SK-N-SH treated with all-trans-retinoic acid at 6 μM for 48 hours (cell line): ENCODE data around the gene ZBTB16.

ENCODE experiments used
- ATAC-seq: fragments of 200-7000 bp; cut with Tn5 transposase; 3 replicates; pipeline ENCODE4 v1.9.1; 2020; ENCODE audit warnings: mild to moderate bottlenecking, moderate library complexity
- ARNTL ChIP-seq: fragments of 450-650 bp; formaldehyde crosslinking; IDR thresholded peaks from 2 replicates; pipeline ENCODE4 v1.5.0; 2020; ENCODE audit warnings: low read depth, mild to moderate bottlenecking, moderate library complexity, borderline replicate concordance
- BACH2 ChIP-seq: fragments of 250-450 bp; sonication (Bioruptor Pico); IDR thresholded peaks from 2 replicates; pipeline ENCODE4 v1.9.0; 2021; ENCODE audit warnings: mild to moderate bottlenecking, borderline replicate concordance
- CSDC2 ChIP-seq: fragments of 250-450 bp; sonication (Bioruptor Pico); IDR thresholded peaks from 2 replicates; pipeline ENCODE4 v1.5.0; 2020; ENCODE audit warnings: mild to moderate bottlenecking, moderate library complexity
- ESRRG ChIP-seq: fragments of 250-450 bp; sonication (Bioruptor Pico); IDR thresholded peaks from 2 replicates; pipeline ENCODE4 v1.6.1; 2021; ENCODE audit warnings: mild to moderate bottlenecking
- GLIS3 ChIP-seq: fragments of 250-450 bp; sonication (Bioruptor Pico); IDR thresholded peaks from 2 replicates; pipeline ENCODE4 v1.5.0; 2020; ENCODE audit warnings: mild to moderate bottlenecking, moderate library complexity
- OSR1 ChIP-seq: fragments of 250-450 bp; sonication (Bioruptor Pico); IDR thresholded peaks from 2 replicates; pipeline ENCODE4 v1.8.0; 2022; ENCODE audit warnings: moderate library complexity, mild to moderate bottlenecking, inconsistent platforms
- RARB ChIP-seq: fragments of 250-450 bp; sonication (Bioruptor Pico); IDR thresholded peaks from 2 replicates; pipeline ENCODE4 v1.8.0; 2021; ENCODE audit warnings: mild to moderate bottlenecking, moderate library complexity
- SNAI2 ChIP-seq: fragments of 250-450 bp; sonication (Bioruptor Pico); IDR thresholded peaks from 2 replicates; pipeline ENCODE4 v1.5.0; 2020; ENCODE audit warnings: mild to moderate bottlenecking, moderate library complexity
- TCF4 ChIP-seq: fragments of 250-450 bp; sonication (Bioruptor Pico); IDR thresholded peaks from 2 replicates; pipeline ENCODE4 v1.8.0; 2021; ENCODE audit warnings: mild to moderate bottlenecking, moderate library complexity, borderline replicate concordance
- TOX ChIP-seq: fragments of 250-450 bp; sonication (Bioruptor Pico); IDR thresholded peaks from 2 replicates; pipeline ENCODE4 v1.8.0; 2021; ENCODE audit warnings: mild to moderate bottlenecking, moderate library complexity, borderline replicate concordance
- ZC3H10 ChIP-seq: fragments of 250-450 bp; sonication (Bioruptor Pico); IDR thresholded peaks from 2 replicates; pipeline ENCODE4 v1.5.1; 2021; ENCODE audit warnings: mild to moderate bottlenecking, moderate library complexity
- ZFP3 ChIP-seq: fragments of 250-450 bp; sonication (Bioruptor Pico); IDR thresholded peaks from 2 replicates; pipeline ENCODE4 v1.5.0; 2020; ENCODE audit warnings: mild to moderate bottlenecking, moderate library complexity
- ZNF565 ChIP-seq: fragments of 450-650 bp; formaldehyde crosslinking; conservative IDR thresholded peaks from 2 replicates; pipeline ENCODE4 v1.5.0; 2020; ENCODE audit warnings: low read depth, mild to moderate bottlenecking, moderate library complexity
- ZNF70 ChIP-seq: fragments of 450-650 bp; formaldehyde crosslinking; IDR thresholded peaks from 2 replicates; pipeline ENCODE4 v1.5.0; 2020; ENCODE audit warnings: mild to moderate bottlenecking, moderate library complexity
- TF ChIP-seq, protein P1 (sequence below): fragments of 250-450 bp; sonication (Bioruptor Pico); IDR thresholded peaks from 2 replicates; pipeline ENCODE4 v1.8.0; 2021; ENCODE audit warnings: low read depth, mild to moderate bottlenecking, moderate library complexity, borderline replicate concordance
- TF ChIP-seq, protein P2 (sequence below): fragments of 250-450 bp; sonication (Bioruptor Pico); IDR thresholded peaks from 2 replicates; pipeline ENCODE4 v1.8.0; 2020; ENCODE audit warnings: mild to moderate bottlenecking, moderate library complexity, borderline replicate concordance
- TF ChIP-seq, protein P3 (sequence below): fragments of 250-450 bp; sonication (Bioruptor Pico); IDR thresholded peaks from 2 replicates; pipeline ENCODE4 v1.5.1; 2020; ENCODE audit warnings: low read depth, mild to moderate bottlenecking, moderate library complexity
- TF ChIP-seq, protein P4 (sequence below): fragments of 250-450 bp; sonication (Bioruptor Pico); IDR thresholded peaks from 2 replicates; pipeline ENCODE4 v1.5.1; 2021; ENCODE audit warnings: mild to moderate bottlenecking, moderate library complexity
- TF ChIP-seq, protein P5 (sequence below): fragments of 250-450 bp; sonication (Bioruptor Pico); IDR thresholded peaks from 2 replicates; pipeline ENCODE4 v1.5.0; 2020; ENCODE audit warnings: mild to moderate bottlenecking, moderate library complexity

Gene ZBTB16

DNA sequence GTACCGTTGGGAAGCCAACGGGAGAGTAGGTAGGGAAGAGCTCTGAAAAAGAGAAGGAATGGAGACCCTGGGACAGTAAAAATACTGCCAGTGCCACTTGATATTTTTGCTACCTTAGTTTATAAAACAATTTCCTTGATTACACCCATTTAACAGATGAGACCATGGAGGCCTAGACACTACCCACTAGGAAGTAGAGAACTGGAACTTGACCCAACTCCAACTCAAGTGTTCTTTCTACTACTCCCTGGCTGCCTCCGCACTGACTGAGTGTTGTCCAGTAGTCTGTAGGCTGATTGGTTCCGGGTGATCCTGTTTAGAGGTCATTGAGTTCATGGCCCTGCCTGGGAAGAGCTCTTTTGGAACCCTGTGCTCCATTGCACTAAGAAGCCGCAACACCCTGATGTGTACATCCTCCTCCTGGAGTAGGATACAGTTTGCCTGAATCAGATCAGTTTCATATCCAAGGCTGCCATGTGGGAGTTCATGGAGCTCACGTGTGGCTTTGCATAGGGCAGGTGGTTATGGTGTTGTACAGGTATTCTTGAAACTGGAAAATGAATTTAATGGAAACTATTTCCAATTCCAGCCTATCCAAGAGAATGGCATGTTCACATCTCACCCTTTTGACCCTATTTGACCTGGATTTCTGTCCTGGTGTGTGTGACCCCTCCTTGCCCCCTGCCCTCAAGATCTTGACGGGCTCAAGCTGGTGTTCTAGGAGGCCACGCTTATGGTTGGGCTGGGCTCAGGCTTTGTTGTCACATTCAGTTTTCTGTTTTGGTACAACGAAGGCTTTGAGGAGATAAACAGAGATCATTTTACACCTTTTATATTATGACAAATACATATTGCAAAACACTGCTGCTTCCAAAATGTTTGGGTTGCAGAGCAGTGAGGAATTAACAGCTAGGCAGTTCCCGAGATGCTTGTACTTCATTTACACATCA lies 134.5 kb downstream of the ZBTB16 start:
- no peak for ATAC-seq

DNA sequence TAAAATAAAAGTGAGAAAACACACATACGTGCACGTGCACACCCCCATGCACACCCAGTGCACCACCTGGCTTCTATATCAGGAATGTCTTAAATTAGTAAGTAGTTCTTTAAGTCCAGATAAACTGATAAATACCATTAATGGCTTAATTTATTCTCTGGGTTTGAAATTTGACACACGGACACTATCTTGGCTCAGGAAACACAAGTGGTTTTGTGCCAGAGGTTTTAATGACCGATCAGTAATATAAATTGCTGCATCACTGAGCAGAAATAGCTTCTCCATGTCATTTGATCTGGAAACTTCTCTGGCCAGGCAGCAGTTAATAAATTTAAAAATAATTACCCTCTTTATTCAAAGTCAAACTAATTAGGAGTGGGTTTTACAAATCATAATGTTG lies 135.2 kb downstream of the ZBTB16 start:
- ATAC-seq = no peak
- TF ChIP-seq CSDC2 (CRISPR knock-in tag) (no peak), TCF4 (CRISPR knock-in tag) (no peak), RARB (CRISPR knock-in tag) (no peak), TOX (CRISPR knock-in tag) (no peak), GLIS3 (CRISPR knock-in tag) (no peak), OSR1 (no peak)
- TF ChIP-seq, protein P1, sequence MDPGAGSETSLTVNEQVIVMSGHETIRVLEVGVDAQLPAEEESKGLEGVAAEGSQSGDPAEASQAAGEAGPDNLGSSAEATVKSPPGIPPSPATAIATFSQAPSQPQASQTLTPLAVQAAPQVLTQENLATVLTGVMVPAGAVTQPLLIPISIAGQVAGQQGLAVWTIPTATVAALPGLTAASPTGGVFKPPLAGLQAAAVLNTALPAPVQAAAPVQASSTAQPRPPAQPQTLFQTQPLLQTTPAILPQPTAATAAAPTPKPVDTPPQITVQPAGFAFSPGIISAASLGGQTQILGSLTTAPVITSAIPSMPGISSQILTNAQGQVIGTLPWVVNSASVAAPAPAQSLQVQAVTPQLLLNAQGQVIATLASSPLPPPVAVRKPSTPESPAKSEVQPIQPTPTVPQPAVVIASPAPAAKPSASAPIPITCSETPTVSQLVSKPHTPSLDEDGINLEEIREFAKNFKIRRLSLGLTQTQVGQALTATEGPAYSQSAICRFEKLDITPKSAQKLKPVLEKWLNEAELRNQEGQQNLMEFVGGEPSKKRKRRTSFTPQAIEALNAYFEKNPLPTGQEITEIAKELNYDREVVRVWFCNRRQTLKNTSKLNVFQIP = no peak

More for the DNA sequence above, 134.5 kb downstream of the ZBTB16 start:
- TF ChIP-seq ARNTL (CRISPR knock-in tag) (no peak), CSDC2 (CRISPR knock-in tag) (no peak), ZNF70 (CRISPR knock-in tag) (no peak), BACH2 (no peak), RARB (CRISPR knock-in tag) (no peak), ZC3H10 (CRISPR knock-in tag) (no peak), GLIS3 (CRISPR knock-in tag) (no peak), TCF4 (CRISPR knock-in tag) (no peak), ZFP3 (CRISPR knock-in tag) (no peak), ZNF565 (no peak), TOX (CRISPR knock-in tag) (no peak), OSR1 (no peak), ESRRG (CRISPR knock-in tag) (no peak), SNAI2 (no peak)
- TF ChIP-seq, protein P1 = no peak
- TF ChIP-seq, protein P2, sequence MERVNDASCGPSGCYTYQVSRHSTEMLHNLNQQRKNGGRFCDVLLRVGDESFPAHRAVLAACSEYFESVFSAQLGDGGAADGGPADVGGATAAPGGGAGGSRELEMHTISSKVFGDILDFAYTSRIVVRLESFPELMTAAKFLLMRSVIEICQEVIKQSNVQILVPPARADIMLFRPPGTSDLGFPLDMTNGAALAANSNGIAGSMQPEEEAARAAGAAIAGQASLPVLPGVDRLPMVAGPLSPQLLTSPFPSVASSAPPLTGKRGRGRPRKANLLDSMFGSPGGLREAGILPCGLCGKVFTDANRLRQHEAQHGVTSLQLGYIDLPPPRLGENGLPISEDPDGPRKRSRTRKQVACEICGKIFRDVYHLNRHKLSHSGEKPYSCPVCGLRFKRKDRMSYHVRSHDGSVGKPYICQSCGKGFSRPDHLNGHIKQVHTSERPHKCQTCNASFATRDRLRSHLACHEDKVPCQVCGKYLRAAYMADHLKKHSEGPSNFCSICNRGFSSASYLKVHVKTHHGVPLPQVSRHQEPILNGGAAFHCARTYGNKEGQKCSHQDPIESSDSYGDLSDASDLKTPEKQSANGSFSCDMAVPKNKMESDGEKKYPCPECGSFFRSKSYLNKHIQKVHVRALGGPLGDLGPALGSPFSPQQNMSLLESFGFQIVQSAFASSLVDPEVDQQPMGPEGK (CRISPR knock-in tag) = no peak
- TF ChIP-seq, protein P3, sequence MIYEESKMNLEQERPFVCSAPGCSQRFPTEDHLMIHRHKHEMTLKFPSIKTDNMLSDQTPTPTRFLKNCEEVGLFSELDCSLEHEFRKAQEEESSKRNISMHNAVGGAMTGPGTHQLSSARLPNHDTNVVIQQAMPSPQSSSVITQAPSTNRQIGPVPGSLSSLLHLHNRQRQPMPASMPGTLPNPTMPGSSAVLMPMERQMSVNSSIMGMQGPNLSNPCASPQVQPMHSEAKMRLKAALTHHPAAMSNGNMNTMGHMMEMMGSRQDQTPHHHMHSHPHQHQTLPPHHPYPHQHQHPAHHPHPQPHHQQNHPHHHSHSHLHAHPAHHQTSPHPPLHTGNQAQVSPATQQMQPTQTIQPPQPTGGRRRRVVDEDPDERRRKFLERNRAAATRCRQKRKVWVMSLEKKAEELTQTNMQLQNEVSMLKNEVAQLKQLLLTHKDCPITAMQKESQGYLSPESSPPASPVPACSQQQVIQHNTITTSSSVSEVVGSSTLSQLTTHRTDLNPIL (CRISPR knock-in tag) = no peak
- TF ChIP-seq, protein P4, sequence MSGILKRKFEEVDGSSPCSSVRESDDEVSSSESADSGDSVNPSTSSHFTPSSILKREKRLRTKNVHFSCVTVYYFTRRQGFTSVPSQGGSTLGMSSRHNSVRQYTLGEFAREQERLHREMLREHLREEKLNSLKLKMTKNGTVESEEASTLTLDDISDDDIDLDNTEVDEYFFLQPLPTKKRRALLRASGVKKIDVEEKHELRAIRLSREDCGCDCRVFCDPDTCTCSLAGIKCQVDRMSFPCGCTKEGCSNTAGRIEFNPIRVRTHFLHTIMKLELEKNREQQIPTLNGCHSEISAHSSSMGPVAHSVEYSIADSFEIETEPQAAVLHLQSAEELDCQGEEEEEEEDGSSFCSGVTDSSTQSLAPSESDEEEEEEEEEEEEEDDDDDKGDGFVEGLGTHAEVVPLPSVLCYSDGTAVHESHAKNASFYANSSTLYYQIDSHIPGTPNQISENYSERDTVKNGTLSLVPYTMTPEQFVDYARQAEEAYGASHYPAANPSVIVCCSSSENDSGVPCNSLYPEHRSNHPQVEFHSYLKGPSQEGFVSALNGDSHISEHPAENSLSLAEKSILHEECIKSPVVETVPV (CRISPR knock-in tag) = no peak
- TF ChIP-seq, protein P5, sequence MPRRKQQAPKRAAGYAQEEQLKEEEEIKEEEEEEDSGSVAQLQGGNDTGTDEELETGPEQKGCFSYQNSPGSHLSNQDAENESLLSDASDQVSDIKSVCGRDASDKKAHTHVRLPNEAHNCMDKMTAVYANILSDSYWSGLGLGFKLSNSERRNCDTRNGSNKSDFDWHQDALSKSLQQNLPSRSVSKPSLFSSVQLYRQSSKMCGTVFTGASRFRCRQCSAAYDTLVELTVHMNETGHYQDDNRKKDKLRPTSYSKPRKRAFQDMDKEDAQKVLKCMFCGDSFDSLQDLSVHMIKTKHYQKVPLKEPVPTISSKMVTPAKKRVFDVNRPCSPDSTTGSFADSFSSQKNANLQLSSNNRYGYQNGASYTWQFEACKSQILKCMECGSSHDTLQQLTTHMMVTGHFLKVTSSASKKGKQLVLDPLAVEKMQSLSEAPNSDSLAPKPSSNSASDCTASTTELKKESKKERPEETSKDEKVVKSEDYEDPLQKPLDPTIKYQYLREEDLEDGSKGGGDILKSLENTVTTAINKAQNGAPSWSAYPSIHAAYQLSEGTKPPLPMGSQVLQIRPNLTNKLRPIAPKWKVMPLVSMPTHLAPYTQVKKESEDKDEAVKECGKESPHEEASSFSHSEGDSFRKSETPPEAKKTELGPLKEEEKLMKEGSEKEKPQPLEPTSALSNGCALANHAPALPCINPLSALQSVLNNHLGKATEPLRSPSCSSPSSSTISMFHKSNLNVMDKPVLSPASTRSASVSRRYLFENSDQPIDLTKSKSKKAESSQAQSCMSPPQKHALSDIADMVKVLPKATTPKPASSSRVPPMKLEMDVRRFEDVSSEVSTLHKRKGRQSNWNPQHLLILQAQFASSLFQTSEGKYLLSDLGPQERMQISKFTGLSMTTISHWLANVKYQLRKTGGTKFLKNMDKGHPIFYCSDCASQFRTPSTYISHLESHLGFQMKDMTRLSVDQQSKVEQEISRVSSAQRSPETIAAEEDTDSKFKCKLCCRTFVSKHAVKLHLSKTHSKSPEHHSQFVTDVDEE (CRISPR knock-in tag) = no peak
